NCI-H345 (cell line): ENCODE results near the gene ANKS1B.
"Not testable (repeated sequence)": the region's sequence is repeated elsewhere in the genome, so short reads cannot be mapped to it uniquely, and the experiment has no call there.

ENCODE experiments used
- DNase-seq: peaks from one replicate; lab custom pipeline; 2025; lab: John Stamatoyannopoulos, UW

The ANKS1B gene

DNA sequence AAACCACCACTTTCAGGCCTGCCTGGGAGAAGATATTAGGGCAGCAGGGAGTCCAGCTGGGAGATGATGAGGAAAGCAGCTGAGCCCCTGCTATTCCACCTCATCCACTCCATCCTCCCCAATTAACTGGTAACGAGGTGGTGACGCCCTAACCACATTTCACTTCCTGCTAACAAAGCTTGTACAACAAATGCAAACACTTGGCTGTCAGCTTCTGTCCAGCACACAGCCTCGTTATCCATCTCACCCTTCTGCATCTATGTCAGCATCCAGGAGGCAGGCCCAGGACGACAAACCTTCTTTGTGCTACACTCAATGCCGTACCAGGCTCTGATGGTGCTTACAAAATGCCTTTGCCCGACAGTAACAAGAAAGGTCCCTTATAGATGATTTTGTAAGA lies 1114.2 kb downstream of the ANKS1B start:
- DNase-seq, result peak; percentile 65

DNA sequence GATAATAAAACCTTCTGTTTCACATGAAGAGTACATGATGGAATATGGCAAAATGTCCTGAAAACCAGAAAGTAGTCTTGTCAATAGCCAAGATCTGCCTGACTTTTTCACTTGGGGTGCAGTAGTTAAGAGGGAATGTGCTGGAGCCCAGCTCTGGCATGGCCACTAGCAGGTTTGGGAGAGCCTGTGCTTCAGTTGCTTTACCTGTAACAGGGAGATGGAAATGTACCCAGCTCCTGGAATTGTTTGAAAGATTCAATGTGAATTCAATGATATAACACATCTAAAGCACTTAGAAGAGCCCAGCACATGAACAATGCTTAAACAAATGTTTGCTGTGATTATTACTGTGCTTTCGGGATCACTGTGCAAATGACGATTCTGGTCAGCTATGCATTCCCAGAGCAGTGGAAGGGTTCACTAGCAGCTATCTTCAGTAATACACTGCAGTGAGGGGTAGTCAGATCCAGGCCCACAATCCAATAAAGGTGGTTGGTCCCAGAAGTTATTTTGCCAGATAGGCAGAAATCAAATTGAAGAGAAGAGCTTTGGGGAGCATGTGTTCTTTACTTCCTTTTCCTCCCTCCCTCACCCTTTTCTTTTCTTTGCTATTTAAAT lies 1114.7 kb downstream of the ANKS1B start:
- no peak for DNase-seq

DNA sequence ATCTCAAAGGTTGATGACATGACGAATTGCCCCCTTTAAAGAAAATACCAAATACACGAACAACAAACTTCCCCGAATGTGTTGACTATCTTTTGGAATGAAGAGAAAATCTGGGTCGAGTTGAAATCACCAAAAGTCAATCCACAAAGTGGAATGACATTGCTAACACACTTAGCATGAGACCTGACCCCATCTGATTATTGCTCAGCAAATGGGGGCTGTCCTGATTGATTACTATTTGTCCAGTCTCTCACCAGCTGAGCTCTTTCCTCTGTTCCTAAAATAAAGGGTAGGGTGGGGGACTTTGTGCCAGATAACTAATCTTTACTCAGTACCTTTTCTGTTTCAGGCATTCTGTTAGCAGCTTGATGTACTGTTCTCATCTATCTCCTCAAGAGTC lies 1116.2 kb downstream of the ANKS1B start:
- DNase-seq, result no peak

DNA sequence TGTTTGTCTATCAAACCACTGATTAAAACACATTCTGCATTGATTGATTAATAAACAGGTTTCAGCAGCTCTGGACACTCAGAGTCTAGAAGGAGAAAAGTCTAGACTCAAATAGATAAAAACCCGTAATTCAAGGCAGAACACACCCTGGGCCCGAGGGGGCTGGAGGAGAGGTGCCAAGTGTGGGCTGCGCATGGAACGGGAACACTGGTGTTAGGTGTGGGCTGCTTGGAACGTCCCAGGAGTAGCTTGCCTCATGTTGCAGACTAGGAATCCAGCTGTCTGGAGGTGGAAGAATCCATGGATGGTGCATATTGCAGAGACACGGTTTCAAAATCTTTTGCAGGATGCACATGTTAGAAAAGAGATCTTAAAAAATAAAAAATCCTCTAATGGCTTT lies 1116.7 kb downstream of the ANKS1B start:
- DNase-seq, result no peak

DNA sequence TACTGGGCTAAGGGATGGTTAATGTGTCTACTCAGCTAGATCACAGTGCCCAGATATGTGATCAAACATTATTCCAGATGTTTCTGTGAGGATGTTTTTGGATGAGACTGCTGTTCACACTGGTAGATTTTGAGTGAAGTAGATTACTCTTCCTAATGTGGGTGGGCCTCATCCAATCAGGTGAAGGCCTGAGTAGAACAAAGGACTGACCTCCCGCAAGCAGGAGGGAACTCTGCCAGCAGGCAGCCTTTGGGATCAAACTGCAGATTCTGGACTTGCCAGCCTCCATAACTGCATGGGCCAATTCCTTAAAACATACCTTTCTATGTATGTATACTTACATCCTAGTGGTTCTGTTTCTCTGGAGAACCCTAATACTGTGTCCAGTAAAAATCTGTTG lies 1120.4 kb downstream of the ANKS1B start:
- DNase-seq, result no peak

DNA sequence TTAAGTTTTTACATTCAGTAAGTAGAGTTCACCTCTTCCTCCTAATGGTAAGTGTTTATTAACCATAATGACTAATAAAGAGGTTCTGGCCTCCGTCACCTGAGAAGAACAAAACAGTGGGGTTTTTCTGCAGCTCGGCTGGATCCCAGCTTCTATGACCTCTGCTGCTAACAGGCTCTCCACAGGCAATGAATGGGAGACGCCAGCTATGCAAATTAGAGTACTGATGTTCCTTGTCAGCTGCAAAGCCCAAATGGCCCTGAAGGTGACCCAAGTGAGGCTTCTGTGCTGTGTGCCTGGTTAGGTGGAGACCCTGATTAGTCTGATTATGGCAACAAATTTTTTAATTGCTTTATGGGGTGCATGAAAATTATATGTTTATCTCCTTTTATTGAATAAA lies 1121.6 kb downstream of the ANKS1B start:
- DNase-seq, result no peak

DNA sequence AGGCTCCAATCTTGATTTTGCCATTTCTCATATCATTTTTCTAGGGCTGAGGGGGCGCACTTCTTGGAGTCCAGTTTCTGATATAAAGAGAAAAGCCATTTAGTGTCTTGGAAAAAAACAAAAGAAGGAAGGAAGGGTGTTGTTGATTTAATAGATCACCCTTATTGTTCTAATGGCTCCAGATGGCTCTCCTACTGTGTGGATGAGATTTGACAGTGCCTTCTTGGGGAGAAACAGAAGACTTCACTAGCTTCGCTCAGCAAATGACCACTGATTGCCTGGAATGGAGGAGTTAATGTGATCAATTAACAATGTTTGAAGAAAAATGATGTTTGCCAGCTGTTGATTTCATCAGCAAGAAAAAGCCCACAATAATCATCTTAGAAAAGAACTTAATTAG lies 1123.5 kb downstream of the ANKS1B start:
- no peak for DNase-seq

DNA sequence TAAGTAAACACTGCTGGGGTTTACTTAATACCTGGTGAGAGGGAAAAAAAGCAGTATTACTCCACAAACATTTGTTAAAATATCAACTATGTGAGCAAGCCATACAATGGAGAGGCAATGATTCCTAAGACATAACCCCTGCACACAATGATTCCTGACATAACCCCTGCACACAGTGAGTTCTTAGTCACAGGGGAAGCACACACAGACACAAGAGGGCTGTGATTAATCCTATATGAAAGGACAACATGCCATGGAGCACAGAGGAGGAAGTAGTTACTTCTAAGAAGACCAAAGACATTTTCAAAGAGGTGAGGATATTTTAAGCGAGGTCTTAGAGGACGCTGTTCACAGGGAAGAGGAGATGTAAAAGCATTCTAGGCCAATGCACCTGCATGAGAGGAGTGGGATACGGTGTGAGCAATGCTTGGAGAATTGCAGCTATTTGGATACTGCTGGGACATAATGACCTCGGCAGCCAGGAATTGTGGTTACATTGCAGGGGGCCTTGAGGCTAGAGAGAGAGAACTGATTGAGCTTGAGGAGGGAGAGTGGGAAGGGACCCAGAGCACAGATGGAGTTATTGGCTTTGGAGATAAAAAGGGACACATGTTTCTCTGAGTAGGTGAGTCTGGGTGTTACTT lies 1127.7 kb downstream of the ANKS1B start:
- DNase-seq, result no peak

DNA sequence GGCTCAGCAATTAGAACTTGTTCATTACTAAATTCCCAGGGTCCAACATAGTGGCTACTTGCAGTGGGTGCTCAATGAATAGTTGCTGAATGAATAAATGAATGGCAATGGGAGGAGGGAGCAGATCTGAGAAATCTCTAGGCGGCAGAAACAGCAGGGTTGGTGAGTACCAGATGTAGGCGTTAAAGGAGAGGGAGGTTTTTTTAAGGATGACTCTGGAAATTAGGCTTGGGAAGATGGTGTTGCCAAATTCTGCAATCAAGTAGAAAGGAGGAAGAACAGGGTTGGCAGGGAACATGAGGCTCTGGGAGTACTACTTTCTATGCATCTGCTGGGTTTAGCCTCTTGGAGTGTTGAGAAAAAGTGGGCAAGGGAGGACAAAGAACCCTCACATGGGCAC lies 1132.6 kb downstream of the ANKS1B start:
- DNase-seq, result no peak

DNA sequence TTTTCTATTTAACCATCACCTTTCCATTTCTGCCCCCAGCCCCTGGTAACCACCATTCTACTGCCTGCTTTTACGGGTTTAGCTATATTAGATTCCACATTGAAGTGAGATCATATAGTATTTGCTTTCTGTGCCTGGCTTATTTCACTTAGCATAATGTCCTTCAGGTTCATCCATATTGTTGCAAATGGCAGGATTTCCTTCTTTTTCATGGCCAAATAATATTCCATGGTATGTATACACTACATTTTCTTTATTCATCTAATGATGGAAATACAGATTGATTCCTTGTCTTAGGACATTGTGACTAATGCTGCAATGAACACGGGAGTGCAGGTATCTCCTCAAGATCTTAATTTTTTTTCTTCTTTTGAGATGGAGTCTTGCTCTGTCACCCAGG lies 1137.5 kb downstream of the ANKS1B start:
- DNase-seq, result no peak

DNA sequence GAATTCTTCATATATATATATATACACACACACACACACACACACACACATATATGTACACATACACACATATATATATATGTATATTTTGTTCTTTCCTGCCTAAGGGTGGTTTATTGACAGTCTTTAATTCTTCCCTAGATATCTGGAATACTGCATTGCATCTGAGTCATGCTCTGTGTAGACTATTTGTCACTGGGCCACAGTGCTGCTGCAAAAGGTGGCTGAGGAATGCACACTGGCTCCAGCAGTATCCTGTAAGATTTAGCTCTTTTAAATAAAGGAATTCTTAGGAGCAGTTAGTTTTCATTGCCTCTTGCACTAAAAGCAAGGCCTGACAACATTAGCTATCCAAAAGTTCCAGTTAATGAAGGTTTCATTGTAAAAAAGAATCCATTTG lies 1138.8 kb downstream of the ANKS1B start:
- no peak for DNase-seq

DNA sequence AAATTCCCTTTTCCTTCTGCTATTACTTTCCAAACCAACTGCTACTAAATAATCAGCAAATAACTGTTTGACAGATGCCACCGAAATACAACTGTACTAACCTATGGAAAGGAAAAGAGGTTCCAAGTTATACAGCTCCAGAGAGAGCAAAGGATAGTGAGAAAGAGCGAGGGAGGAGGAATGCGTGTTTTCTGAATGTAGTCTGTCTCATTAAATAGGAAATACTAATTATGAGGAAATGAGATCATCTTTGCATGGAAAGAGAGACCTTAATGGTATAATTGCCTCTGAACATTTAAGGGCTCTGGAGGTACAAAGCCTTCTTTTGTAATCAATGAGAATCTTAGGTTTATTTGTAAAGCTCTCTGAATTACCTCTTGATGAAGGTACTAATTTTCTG lies 1144.4 kb downstream of the ANKS1B start:
- DNase-seq, result no peak

DNA sequence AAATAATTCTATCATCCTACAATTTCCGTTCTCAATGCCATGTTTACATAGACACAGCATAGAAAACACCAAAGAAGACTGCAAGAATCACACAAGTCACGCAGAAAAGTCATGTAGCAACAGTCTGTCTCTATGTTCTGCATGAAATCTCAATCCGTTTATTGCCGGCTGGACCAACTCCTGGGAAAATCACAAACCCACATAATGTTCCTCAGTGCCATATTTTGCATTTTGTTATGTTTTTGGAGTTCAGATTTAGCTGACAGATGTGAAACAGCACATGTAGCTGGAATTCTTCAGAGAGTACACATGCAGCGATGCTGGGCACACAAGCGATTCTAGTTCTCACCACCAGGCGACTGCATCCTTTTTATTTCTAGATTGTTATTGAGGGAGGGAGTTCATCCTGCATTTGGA lies 1146.5 kb downstream of the ANKS1B start:
- no peak for DNase-seq

DNA sequence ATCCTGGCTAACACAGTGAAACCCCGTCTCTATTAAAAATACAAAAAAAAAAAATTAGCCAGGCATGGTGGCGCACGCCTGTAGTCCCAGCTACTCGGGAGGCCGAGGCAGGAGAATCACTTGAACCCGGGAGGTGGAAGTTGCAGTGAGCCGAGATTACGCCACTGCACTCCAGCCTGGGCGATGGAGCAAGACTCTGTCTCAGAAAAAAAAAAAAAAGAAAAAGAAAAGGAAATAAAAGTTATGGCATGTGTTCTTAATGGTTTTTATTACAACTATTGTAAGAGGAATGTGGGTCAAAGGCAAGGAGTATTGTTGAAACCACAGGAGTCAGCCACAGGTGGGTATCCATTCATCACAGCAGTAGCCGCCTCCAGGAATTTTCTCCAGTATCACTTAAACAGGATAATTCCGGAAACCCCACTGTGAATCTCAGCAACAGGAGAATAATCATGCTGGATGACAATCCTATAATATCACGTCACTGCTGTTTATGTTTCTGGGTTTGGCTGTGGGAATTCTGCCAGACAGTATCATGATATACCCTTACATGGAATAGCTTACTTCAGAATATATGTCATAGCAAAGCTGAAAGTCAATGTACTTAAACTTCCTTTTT lies 1147.5 kb downstream of the ANKS1B start:
- not testable (repeated sequence) for DNase-seq

DNA sequence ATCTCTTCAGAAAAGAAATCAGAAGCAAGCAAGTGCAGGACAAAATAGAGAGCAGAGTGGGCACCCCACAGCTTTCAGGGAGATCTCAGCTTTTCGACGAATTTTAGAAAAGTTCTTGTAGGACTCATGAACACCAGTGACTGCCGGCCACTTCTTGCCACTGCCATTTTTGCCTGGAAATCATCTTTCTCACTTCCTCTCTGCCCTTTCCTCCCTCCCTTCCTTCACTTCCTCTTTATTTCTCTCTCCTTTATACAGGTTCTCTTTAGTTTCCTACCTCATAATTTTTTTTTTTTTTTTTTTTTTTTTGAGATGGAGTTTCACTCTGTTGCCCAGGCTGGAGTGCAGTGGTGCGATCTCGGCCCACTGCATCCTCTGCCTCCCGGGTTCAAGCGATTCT lies 1154.1 kb downstream of the ANKS1B start:
- DNase-seq, result no peak

DNA sequence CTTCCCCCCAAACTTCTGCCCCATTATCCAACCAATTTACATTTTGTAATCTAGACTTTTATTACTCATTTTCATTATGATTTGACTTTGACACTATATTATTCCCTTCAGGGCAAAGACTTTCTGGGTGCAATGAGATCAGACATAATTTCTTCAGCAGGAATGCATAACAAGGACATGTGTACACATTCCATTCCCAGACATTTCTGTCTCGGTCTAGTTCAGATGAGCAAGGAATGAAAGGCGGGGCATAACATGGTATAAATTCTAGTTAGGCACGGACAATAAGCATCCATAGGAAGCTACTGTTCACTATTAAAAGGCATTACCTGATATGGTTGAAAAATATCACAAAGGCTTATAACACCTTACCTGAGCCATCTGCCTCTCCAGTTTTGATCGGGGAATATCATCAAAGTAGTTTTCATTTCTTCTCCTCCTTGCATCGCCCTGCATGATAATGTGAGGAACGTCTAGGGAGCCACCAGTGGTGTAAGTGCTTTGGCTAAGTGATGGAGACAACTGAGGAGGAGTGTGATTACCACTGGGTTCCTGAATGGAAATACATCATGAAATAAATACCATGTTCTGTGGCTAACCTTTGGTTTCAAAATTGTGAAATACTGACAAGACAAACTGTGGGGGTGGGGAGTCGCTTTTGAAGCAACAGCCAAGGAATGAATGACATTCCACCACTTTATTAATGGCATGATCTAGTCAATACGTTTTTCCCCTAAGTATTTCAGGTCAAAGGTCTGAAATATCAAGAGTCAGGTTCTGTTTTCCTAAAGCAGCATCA lies 1155.7 kb downstream of the ANKS1B start:
- no peak for DNase-seq

DNA sequence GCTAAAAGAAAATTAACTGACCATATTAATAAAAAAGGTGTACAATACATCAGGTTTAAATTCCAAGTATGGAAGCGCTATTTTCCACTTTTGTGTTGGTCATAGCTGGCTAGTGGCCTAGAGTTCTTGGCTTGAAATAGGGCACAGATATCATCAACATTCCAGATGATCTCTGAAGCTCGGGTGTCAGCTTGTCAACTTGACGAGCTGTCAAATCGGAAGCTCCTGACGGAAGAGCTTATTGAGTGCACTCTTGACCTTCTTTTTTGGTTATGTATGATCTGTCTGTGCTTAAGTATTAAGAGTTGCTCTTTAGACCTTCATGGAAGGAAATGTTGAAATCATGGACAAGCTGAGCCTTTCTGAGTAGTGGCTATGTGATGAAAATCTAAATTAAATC lies 1161.7 kb downstream of the ANKS1B start:
- DNase-seq, result no peak

DNA sequence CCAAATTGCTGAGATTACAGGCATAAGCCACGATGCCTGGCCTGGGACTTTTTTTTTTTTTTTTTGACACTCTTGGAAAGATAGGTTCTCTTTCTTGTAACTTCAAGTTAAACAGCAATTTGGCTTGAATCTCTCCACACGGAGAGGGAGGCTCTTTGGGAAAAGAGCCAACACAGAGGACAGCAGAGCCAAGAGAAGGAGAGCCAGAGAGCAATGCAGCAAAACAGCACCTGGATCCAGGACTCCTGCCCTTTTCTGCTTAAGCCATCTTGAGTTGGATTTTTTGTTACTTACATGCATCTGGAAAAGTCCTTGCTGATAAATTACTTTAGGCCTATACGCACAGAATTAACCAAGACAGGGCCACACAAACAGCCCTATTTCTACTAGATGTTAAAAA lies 1162.9 kb downstream of the ANKS1B start:
- no peak for DNase-seq

DNA sequence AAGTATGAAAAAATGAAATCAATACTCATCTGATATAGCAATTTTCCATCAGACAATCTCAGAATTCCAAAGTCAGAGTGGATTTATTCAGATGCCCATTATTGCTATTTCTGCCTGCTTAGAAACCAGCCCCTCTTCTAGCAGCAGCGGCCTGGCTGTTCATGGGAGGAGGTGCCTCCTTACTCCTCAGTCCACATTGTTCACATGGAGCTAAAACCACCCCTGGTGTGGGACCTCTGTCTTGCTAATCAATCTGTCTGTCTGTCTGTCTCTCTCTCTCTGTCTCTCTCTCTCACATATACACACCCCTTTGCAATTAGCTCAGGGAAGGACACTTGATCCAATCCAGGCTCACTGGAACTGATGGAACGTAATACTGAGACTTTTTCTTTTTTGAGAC lies 1163.5 kb downstream of the ANKS1B start:
- DNase-seq, result no peak

DNA sequence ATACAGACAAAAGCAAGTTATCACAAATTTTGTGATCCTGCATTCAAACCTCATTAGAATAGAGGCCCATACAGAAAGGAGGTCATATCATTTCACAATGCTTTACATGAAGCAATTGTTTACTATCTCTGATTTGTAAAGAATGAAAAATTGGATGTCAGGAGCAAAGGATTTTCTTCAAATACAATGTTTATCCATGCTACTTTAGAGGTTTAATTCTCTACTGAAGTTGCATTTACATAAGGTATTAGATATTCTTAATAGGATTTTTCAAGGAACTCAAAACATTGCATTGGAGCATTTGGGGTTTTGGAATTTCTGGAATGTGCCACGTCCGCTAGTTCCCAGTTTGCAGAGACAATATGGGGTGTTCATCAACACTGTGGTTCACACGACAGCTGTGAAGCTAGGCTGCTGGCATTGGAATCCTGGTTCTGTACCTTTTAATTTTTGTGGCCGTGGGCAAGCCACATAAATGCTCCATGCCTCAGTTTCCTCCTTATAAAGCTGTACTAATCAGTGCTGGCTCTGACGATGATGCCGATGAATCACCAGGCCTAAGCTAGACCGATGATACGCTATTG lies 1164.8 kb downstream of the ANKS1B start:
- no peak for DNase-seq

DNA sequence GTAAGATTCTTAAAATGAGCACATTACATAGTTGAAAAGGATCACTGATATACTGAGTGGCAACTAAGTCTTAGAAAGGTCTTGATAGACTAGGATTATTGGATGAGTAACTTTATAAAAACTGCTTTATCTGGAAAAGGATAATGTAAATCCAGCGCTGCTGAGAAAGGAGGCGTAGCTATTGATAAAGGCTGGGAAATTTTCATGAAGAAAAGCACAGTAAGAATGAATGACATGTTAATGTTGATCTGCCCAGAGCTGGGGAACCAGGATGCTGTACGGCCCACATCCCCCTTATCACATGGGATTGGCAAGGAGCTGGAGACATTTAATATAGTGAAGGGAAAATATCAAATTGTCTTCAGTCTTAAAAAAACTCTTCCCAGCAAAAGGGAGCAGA lies 1165.7 kb downstream of the ANKS1B start:
- DNase-seq, result no peak

DNA sequence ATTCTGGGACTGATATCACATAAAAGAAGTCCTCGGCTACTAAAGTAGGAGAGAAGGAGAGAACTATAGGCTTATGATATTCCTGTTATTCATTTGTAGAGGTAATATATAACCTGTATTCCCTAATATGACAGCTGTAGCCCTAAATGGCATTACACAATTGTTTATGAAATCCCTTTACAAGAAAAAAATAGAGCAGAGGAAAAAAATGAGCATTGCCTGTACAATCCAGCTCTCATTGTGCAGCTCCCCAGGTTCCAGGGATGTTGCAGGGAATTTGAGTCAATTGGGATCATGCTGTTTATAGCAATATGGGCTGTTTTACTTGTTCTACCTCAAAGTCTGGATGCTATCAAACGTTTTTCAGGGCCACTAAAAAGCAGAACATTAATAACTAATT lies 1166.5 kb downstream of the ANKS1B start:
- no peak for DNase-seq

DNA sequence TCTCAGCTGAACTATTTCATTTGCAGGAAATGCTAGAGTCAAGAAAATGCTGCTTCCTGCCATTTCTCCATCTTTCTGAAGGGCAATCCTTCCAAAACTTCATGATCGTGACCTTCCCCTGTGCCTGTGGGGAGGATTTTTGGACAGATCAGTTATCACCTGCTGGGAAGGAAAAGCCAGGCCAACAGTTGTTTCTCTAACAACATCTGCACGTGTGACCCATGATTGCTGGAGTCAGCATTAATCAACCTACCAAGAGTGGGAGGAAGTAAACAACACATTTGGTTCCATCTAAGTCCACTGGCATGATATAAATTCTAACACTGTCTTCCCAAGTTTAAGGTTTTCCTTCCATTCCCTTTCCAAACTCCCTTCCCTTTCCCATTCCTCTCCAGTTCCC lies 1167.0 kb downstream of the ANKS1B start:
- DNase-seq, result no peak
